Stimulated activated naive CD8-positive, alpha-beta T cell treated with anti-CD3 and anti-CD28 coated beads, Interleukin-15, Interleukin-2, amounts not matched to agents 100 U/mL and 50 U/mL, for 24 hours (primary cell): ENCODE measurements around the gene LRRC63.
A peak's percentile ranks its signal among the peaks of the same experiment; 100 is the strongest.
"Not testable (repeated sequence)": the region's sequence is repeated elsewhere in the genome, so short reads cannot be mapped to it uniquely, and the experiment has no call there.

ENCODE experiments used
- ATAC-seq: fragments of 150-1000 bp; cut with Tn5 transposase; one replicate; pipeline ENCODE4 v1.10.0; 2021
- DNase-seq: peaks from one replicate; pipeline ENCODE4 v3.0.0; 2021

LRRC63 gene

DNA sequence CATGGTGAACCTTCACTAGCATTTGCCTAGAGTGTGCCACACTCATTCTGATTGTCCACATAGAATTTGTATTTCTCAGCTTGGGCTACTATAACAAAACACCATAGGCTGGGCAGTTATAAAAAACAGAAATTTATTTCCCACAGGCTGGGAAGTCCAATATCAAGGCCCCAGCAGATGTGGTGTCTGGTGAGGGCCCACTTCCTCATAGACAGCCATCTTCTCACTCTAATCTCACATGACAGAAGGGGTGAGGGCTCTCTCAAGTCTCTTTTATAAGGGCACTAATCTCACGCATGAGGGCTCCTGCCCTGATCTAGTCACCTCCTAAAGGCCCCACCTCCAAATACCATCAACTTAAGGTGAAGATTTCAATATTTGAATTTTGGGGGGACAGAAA is 53.6 kb downstream of the LRRC63 start:
- DNase-seq (no peak), ATAC-seq (no peak)

DNA sequence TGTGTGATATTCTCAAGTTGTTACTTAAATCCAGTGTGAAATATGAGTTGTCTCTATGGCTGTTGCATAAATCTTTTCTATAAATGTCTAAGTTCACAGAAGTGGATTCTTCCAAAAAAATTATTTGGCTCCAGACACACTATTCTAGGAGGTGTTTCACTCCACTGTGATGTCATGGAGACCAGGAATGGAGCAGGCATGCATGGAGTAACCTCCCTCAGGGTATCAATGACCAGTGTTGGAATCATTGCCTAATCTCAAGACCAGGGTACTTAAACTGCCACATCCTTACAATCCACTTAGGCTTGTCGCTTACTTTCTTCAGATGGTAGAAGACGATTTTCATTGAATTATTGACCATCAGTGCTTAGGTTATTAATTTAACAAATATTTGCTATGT is 55.4 kb downstream of the LRRC63 start:
- DNase-seq (no peak), ATAC-seq (no peak)

DNA sequence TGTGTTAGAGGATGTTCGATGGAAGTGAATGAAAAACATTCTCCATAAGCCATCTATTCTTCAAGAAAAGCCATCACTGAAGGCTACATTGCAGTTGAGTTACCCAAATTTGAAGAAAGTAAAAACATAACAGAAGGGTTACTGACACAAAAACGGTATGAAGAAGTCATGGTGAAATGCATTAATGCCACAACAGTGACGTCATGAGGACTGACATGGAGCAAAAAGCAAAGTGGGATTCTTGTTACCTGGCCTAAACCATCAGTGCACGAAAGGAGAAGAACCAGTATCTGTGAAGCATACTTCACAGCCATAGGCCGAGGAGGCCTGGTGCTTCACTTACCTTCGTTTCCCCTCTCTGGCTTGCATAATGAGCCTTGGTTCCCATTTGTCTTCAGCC is 58.7 kb downstream of the LRRC63 start:
- ATAC-seq (no peak), DNase-seq (no peak)

DNA sequence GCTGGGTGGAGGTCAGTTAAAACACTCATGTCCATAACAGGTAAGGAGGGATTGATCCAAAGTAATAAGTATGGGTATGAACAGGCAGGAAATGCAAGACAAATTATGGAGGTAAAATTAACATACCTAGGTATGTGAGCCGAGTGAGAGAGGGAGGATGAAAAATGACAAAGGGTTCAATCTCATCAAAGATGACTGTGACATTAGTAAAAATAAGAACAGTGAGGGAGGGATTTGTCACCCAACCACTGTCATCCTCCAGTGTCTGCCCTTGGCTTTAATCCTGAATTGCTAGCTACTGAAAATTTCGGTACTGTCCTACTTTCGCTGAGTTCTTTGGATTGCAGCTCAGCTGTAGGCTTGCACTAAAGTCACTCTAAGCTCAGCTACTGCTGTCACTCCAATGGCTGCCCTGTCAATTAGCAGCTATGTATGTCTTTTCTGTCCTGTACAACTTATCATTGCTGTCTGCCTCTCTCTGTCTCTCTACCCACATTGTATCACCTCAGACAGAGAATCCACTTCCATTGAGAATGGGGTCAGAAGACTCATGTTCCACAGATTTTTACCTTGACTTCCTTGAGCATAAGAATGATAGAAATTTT is 62.5 kb downstream of the LRRC63 start:
- no peak for ATAC-seq
- DNase-seq = no peak

DNA sequence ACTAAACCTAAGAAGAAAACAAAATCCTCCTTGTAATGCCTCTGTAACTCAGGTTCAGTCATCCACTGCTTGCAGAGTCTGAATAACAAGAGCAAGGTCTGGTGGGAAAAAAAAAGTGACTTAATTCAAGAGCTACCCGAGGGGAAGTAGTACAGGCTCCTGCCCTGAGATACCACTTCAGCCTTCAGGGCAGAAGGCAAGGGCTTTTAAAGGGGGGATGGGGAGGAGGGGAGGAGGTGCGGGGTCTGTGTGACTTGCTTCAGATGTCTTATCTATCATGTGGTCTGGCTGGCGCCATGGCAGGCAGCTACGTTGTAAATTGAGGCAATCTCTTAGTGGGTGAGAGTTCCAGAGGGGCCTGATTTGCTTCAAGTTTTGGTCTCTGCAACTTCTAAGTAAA is 66.7 kb downstream of the LRRC63 start:
- ATAC-seq (no peak), DNase-seq (no peak)

DNA sequence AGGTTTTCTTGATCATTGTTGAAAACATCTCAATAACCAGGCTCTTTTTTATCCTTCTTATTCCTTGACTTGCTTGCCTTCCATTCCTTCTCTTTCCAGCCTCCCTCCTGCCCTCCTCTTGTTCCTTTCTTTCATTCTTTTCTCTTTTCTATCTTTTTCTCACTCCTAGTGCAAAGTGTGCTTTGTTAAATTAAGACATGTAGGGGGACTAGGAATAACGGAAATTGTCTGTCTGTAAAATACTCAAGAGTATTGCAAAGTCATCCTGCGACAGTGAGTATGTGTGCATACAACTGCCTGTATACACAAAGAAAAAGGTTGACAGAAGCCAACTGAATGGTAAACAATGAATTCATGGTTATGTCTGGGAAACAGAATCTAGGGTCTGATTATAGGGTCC is 70.1 kb downstream of the LRRC63 start:
- DNase-seq = no peak

DNA sequence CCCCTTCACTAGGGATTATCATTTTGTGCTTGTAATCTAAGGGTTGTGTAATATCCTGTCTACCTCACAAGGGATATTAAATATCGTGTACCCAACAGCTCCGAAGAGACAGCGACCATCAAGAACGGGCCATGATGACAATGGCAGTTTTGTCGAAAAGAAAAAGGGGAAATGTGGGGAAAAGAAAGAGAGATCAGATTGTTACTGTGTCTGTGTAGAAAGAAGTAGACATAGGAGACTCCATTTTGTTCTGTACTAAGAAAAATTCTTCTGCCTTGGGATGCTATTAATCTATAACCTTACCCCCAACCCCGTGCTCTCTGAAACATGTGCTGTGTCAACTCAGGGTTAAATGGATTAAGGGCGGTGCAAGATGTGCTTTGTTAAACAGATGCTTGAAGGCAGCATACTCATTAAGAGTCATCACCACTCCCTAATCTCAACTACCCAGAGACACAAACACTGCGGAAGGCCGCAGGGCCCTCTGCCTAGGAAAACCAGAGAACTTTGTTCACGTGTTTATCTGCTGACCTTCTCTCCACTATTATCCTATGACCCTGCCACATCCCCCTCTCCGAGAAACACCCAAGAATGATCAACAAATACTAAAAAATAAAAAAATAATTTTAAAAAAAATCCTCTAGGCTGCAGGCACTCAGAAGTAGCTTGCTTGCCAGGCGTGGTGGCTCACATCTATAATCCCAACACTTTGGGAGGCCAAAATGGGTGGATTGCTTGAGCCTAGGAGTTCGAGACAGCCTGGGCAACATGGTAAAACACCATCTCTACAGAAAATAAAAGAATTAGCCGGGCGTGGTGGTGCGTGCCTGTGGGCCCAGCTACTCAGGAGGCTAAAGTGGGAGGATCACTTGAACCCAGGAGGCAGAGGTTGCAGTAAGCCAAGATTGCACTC is 72.4 kb downstream of the LRRC63 start:
- not testable (repeated sequence) for ATAC-seq, DNase-seq

More for the DNA sequence above, 70.1 kb downstream of the LRRC63 start:
- ATAC-seq = no peak

DNA sequence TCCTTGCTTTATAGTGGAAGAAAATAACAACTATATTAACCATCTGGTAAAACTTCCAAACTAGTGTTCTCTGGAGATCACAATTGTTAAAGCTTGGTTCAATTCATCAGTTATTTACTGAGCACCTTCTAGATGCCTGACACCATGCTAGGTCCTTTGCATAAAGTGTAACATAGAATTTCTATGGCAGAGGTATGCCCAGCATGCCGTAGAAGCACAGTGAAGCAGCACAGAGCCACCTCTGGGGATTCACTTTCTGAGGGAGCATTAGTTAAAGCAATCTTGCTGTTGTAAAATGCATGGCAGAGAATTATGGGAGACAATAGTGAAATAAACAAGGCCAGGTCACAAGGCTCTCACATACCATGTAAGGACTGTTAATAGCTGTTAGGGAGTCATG is 75.2 kb downstream of the LRRC63 start:
- ATAC-seq = no peak

DNA sequence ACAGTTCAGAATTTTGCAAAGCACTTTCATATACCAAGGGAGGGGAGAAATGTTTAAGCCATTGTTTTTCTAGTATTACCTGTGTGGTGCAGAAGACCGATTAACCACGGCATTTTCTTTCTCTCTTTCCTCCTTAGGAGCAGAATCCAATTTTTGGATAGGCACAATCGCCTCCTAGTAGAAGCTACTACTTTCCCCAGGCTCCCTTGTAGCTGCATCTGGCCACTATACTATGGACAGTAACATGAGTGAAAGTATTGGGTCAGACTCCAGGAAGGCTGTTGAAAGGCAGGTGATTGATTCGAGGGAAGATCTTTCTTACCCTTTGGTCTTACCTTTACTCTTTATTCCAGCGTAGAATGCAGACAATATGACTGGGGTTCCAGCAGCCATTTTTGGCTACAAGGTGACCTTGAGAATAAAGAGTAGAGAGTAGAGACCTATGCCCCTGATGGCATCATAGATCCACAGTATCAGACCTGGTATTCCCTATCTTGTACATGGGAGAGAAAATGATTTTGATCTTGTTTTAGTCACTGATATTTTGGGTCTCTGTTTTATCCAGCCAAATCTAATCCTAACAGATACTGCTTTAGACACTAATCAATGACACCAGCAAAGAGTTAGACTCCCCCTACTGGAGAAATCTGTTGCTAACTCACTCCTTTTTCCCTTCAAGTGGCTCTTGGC is 77.0 kb downstream of the LRRC63 start:
- DNase-seq (no peak), ATAC-seq (peak; percentile 73)

More for the DNA sequence above, 75.2 kb downstream of the LRRC63 start:
- no peak for DNase-seq

DNA sequence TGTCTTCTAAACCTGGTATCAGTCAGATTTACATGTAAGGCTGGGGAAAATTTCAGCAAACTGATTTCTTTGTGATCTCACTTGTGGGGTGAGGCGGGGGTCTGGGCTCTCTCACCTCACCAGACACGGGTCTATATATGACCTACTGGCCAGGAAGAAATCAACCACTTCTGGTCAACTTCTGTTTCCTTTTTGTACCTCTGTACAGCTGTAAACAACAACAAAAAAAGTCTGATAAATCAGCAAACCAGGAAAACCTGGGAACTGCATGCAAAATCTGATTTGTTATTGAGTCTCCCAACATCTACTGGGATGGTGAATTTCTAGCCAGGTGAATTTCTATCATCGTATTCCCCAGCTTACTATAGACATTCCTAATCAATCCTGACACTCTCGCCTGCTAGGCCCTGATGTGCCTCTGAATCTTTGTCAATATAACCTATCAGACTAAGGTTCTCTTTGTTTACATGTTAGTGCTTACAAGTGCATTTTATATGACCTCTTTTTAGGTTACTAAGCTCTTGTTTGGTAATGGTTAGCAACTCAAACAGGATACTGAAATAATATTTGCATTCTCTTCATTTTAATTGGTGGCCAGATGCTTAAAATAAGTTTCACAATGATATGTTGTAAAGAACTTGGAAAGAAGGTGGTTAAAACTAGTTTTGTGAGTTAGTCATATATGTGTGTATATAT is 77.7 kb downstream of the LRRC63 start:
- DNase-seq = no peak
- no peak for ATAC-seq

DNA sequence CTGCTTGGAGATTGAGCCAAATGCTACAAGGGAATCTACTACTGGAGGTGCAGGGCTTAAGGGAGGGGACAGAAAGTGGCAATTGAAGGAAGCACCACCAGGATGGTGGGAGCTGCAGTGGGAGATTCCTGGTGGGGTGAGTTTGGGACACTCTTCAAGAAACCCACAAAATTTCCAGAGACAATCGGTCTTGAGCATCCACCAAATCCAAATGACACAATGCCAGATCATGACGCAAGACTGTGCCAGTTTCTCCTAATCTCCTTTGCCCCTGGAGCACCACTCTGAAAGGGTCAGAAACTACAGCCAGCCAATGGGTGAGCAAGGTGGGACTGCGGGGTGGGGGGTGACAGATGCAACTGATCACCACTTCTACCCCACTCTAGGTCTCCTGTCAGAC is 78.7 kb downstream of the LRRC63 start:
- DNase-seq (no peak), ATAC-seq (no peak)

DNA sequence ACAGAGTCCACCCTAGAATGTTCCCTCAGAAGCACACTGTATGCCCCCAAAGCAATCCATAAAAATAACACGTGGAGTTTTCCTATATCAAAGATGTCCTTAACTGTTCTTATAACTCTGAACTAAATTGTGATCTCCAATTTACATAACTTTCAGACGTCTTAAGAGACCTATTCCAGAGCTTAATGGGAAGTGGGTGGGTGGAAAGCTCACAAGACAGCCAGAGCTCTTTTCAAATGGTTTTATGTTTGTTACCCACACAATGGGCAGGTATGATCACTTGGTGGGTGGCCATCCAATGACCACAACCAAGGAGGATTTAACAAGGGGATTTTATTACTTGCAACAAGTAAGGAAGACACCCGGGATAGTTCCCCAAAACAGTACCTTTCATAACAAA is 81.7 kb downstream of the LRRC63 start:
- ATAC-seq = no peak
- DNase-seq = no peak

DNA sequence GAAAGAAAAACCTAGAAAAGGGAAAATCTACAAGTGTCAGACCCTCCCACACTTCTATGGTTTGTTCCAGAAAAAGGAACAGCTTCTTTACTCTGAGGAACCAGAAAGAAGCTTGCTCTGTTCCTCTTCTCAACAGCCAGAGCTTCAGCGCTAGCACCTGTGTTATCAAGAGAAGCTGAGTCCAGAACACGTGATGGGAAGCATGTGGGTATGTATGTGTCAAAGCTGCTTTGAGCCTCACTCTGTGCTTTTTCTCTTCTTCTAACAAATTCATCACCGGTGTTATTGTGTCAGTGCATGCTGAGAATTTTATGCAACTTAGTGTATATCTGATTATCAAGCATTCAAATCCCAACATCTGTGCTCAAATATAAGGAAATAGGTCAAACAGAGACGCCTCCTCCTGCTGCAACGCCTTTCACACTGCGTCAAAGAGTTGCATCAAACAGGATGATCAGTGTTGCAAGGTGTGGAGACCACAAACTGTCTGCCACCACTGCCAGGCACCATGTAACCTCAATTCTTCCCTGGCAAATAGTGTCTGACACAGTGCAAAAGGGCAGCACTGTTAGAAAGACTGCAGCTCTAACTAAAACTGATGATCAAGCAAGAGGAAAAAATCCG is 83.9 kb downstream of the LRRC63 start:
- peak; percentile 46 for DNase-seq
- peak; percentile 90 for ATAC-seq

DNA sequence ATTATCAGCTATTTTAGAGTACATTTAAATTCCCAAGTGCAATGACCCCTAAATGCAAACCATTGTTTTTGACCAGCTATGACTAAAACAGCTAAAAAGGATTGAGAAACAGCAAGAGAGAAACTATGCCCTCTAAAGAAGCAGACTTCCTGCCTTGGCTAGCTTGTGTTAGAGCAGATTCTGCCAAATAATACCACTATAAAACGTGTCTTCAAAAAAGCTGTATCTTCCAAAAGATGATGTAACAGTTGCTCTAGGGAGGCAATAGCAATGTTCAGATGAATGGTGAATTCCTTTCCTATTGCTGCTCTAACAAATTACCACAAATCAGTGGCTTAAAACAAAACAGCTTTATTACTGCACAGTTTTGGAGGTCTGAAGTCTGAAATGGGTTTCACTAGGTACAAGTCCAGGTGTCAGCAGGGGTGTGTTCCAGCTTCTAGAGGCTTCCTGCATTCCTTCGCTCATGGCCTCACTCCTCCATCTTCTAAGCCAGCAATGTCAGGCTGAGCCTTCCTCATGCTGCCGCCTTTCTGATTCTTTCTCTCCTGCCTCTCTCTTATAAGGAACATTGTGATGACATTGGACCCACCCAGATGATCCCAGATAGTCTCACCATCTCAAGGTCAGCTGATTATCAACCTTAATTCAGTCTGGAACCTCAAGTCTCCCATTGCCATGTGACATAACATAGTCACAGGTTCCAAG is 84.5 kb downstream of the LRRC63 start:
- peak; percentile 56 for ATAC-seq
- DNase-seq = no peak

DNA sequence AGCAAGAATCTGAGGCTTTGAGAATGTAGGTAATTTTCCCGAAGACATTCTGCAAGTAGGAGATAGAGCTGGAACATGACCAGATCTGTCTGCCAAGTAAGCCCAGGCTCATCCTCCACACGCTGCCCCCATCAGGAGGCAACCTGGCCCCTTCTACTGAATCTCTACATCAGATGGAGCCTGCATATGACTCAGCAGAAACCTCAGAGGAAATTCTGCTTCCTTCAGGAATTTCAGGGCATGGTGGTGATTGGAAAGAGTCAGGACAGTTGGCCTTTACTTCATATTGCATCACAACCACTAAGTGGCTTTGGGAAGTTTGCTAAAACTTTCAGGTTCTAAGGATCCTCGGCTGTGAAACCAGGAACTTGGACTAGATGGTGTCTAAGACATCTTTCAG is 85.2 kb downstream of the LRRC63 start:
- DNase-seq = no peak
- no peak for ATAC-seq

DNA sequence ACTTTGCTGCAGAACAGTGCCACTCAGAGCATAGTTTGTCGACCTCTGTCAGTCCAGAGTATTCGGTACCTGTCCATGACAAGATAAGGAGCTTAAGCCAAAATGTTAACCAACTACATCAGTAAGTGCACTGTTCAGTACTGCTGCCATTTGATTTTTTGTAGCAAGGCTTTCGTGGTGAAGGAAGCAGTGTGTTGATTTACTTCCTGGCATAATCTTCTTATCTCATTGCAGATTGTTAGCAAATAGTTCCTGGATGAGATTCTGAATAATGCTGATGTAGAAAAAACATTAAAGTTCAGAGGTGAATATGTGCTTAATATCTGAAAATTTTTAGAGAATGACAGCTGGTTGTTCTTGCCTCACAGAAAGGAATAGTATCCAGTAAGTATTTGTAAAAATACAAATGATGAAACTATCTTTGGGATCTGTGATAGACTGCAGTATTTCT is 85.7 kb downstream of the LRRC63 start:
- DNase-seq (no peak), ATAC-seq (no peak)

DNA sequence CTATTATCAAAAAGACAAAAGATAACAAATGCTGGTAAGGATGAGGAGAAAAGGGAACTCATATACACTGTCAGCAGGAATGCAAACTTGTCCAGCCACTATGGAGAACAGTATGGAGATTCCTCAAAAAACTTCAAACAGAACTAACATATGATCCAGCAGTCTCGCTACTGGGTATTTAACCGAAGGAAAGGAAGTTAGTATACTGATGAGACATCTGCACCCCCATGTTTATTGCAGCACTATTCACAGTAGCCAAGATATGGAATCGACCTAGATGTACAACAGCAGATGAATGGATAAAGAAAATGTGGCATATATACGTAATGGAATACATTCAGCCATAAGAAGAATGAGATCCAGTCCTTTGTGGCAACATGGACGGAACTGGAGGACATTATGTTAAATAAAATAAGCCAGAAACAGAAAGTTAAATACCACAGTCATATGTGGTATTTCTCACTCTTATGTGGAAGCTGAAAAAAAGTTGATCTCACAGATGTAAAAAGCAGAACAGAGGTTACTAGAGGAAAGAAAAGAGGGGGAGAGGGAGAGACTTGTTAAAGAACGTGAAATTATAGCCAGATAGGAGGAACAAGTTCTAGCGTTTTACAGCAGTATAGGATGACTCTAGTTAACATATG is 92.1 kb downstream of the LRRC63 start:
- no peak for DNase-seq
- ATAC-seq = peak; percentile 55

DNA sequence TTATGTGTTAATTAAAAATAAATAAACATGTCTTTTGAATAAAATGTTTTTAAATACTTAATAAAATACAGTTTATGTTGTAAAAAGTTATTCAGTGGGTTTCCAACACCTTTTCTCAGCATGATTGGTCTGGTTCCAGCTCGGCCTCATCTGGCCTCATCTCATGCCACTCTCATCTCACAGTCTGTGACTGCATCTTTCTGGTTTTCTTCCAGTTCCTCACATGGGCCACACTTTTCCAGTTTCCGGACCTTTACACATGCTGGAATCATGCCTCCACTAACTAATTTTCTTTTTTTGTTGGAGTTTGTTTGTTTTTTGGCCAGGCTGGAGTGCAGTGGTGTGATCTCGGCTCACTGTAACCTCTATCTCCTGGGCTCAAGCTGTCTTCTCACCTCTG is 92.8 kb downstream of the LRRC63 start:
- ATAC-seq (no peak), DNase-seq (no peak)

DNA sequence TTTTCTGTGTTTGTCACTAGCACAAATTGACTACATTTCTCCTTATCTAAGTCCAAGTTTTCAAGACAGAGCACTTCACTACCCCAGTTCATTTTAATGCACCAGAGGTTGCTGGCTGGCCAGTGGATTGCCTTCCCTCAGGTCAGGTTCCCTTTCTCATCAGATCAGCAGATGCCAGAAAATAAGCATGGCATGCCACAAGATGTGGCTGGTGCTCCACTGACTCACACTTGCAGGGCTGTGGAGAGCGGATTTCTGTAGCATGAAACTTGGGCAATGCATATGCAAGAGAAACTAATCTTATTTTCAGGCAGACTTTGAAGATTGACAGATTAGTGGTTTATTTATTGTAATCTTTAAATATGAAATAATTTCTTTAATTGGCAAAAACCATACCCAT is 95.8 kb downstream of the LRRC63 start:
- no peak for DNase-seq
- ATAC-seq = no peak

DNA sequence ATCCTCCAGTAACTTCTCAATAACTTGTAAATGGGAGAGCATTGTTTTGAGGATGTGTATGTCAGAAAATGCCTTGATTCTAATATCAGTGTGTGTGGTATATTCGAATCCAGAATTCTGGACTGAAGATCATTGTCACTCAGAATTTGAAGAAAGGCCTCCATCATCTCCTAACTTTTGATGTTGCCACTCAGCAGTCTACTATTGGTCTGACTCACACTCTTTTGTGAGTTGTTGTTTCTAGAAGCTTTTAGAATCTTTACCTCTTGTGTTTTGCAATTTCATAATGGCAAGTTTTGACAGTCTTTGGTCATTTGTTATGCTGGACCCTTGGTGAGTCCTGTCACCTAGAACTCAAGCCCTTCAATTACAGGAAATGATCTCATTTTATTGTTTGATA is 98.3 kb downstream of the LRRC63 start:
- DNase-seq = no peak

DNA sequence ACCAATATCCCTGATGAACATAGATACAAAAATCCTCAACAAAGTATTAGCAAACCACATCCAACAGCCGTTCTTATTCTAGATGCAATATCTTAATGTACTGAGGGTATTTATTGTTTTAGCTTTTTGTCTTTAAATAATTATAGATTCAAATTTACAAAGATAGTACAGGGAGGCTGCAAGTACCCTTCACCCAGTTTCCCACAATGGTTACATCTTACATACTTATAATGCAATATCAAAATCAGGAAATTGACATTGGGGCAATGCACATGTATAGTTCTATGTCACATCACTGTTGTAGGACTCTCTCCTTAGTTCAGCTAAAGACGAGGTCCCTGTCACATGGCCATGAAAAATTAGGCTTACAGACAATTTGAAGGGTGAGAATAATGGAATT is 99.5 kb downstream of the LRRC63 start:
- no peak for ATAC-seq
- DNase-seq = no peak

More for the DNA sequence above, 98.3 kb downstream of the LRRC63 start:
- ATAC-seq = no peak
